Activated CD4-positive, CD25-positive, alpha-beta regulatory T cell treated with anti-CD3 and anti-CD28 coated beads, Interleukin-2, amount 50 U/mL, for 24 hours (primary cell): Measurements from ENCODE around the gene CPLX1.
"Not testable (repeated sequence)": the region's sequence is repeated elsewhere in the genome, so short reads cannot be mapped to it uniquely, and the experiment has no call there.

Experiments
- ATAC-seq, 2 donors: fragments of 150-1000 bp; cut with Tn5 transposase; one replicate each; pipeline ENCODE4 v1.10.0; 2021; ENCODE audit warnings: mild to moderate bottlenecking in 1 of 2, moderate library complexity in 1 of 2

The CPLX1 gene

DNA sequence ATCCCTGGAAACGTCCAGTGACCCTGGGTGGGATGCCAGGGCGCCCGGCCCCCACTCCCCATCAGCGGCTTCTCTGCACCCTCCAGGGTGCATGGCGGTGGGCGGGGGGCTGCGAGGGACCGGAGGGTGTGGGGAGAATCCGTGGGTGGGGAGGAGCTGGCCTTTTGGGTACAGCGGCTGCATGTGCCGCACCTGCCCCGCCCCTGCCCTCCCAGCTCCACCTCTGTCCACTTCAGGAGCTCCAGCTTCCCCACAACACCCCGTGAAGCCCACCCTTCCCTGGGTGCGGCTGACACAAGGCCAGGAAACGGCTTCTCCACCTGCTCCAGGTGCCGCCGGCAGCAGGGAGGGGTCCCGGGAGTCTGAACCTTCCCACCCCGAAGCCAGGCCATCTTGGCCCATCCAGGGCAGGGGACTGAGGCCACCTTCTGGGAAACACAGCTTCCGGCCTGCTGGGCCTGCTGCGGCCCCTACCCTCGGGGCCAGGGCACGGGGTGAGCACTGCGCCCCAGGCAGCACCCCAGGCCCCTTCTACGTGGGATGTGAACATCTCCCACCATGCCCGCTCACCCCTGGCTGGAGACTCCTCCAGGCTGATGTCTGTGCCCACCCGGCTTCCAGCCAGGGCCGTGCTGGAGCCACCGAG is 34.6 kb downstream of the CPLX1 start:
- no peak for ATAC-seq

DNA sequence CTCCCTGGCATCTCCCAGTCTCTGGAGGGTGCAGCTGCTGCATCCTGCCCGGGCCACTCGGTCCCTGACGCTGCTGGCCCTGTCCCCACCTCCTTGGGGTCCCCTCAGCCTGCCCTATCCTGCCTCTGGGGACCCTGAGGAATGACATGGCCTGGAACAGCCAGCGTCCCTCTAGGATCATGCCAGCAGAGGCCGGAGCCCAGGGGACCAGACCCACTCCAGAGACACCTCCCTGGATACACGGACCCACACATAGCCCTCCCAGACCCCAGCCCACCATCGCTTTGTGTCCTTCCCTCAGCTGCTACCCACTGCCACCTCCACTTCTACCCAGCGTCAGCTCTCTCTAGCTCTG is 35.5 kb downstream of the CPLX1 start:
- ATAC-seq, result no peak

DNA sequence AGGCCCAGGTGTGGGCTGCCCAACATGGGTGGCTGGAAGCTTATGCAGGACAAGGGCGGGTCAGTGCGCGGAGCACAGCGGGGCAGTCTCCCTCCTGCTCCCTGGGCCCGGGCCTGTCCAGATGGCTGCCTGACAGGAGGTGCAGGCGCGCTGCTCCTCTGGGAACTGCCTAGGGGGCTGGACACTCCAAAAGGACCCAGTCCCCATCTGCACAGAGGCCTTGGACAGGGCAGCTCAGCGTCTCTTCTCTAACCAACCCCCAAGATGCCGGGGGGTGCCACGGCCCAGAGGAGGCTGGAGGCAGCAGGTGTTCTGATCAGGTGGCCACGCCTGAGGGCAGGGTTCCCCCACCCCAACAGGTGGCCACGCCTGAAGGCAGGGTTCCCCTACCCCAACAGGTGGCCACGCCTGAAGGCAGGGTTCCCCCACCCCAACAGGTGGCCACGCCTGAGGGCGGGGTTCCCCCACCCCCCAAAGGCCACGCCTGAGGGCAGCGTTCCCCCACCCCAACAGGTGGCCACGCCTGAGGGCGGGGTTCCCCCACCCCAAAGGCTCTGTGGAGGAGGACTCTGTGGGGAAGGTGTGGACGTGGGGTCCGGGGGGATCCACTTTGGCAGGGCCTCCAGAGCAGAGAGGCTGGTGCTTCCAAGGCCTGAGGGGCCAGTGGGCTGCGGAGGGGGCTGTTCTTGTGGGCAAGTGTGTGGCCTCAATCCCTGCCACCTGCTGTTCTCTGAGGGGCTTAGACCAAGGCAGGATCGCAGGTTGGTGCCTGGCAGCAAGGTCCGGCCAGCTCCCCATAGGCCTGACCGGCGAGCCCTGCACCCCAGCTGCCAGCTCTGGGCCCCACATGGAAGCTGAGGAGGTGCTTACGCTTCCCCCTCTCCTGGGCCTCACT is 36.1 kb downstream of the CPLX1 start:
- no peak for ATAC-seq

DNA sequence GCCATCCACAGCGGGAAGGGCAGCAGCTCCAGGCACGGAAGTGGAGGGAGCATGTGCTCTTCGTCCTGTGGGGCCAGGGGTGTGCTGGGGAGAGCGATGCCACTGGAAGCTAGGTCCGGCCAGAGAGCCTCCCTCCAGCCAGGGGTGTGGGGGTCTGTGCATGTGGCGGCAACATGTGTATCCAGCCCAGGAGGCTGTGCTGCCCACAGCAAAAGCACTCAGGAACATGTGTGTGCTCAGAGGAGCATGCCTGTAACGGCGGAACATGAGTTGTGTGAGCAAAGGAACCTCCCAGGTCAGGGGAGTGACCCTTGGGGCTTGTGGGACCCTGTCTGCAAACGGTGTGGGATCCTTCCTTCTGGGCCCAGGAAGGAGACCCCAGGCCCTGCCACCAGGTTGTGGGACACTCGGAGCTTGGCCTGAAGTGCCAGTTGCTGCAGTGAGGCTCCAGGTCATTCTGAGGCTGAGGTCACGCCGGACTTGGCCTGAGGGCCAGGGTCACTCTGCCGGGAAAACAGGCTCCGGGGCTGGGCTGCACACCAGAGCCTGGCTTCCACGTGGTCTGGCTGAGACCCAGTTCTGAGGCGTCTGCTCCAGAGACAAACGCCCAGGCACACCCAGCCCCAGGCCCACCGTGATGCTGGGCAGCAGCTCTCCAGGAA is 37.2 kb downstream of the CPLX1 start:
- no peak for ATAC-seq

DNA sequence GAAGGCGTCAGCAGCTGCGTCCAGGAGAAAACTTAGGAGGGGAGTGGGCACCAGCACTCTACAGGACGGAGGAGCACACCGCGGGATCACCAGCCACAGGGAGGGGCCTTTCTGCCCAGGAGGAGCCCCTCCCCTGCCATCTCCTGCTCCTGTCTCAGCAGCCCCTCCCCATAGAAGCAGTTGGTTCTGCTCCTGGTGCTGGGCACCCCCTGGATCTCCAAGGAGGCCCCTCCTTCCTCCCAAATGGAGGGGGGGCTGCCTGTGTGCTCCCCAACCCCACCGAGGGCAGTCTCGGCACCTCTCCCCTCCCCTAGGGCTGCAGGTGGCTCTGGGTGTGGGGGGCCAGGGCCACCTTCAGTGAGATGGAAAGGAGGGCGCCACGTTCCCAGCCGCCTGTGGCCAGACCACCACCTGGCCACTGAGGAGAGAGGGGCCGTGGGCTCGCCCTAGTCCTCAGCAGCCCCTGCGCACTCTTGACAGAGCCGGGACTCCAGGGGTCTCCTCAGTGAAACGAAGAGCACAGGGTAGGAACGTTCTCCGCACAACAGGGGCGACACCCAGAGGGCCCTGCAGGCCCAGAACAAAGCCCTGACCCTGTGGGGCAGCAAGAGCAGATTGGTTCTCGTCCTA is 37.8 kb downstream of the CPLX1 start:
- ATAC-seq, result no peak

DNA sequence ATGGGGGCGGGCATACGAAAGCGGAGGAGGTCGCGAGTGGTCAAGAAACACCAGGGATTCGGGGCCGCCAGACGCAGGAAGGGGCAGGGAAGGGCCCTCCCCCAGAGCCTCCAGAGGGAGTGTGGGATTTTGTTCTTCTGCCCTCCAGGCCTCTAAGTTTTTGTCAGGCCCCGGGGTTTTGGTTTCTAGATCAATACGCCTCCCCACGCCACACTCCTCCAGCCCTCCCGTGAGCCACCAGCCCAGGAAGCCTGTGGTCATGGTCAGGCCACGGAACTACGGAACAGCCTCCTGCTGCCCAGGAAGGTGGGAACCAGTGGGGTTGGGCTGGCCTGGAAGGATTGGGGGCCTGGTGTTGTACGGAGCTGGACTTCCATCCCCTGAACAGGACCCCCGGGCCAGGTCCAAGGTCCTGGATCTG is 38.4 kb downstream of the CPLX1 start:
- ATAC-seq, result no peak

DNA sequence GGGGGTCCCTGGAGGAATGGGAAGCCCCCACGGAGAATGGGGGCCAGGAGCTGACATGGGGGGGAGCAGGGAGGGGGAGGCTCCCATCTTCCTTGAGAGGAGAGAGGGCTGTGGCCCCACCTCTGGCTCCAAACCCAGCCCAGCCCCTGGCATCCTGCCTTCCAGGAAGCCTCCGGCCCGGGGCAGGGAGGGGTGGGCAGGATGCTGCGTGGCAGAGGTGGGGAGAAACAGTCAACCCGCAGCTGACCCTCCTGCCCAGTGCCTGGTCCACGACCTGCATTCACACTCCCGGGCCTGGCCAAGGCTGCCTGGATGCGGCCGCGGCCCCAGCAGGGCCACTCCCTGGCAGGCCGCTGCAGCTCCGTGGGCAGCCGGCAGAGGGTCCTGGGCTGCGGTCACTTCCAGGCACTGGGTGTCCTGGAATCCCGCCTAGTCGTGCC is 39.0 kb downstream of the CPLX1 start:
- ATAC-seq, result no peak

DNA sequence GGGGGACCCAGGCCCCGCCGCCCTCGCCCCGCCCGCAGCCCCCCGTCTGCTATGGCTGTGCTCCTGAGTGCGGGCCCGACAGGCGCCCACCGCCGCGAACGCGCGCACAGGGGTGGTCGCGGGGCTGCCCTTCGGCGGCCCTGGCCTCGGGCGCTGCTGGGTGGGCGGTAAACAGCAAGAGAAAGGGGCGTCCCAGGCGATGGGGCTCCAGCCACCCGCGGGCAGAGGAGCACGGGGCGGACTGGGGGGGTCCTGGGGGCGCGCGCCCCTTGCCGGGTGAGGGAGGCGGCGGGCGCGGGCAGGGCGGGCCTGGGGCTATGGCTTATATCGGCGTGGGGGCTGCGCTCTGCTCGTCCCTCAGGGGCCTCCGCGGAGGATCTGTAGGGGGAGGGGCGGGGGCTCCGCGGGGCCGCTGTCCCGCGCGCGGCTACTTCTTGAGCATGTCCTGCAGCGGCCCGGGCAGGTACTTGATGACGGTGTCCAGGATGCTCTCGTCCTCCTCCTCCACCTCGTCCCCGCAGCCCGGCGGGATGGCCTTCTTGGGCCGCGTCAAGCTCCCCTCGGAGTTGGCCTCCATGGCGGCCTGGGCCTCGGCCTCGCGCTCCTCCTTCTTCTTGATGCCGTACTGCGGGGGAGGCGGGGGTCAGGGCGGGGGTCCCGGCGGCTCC is 39.7 kb downstream of the CPLX1 start:
- no peak for ATAC-seq

DNA sequence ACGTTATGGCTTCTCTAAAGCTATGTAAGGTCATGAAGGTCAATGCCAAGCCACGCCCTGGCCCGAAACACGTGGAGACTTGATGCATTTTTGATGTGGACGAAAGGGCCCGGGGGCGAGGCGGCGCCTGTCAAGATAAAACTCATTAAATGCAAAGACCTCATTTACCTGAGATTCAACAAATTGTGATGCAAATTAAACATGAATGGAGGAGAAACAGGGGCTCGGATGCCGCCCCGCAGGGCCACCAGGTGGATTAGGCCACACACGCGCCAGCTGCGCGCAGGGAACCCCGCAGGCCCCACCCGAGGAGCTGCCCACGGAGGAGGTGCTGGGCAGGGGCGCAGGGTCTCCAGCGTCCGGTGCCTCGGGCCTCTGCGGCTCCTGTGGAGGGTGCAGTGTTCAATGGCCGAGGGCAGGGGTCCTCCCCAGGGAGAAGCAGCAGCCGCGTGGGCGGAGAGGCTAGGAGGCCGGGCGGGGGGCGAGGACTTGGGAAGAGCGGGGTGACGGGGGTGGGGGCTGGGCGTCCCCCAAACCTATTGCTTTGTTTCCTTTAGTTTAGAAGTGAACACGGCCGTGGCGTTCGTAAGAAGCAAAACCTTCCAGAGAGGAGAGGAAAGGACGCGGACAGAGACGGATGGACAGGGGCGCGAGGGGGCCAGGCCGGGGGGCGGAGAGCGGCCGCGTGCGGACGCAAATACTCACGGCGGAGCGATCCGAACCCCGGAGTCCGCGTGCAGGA is 40.4 kb downstream of the CPLX1 start:
- ATAC-seq, result no peak

DNA sequence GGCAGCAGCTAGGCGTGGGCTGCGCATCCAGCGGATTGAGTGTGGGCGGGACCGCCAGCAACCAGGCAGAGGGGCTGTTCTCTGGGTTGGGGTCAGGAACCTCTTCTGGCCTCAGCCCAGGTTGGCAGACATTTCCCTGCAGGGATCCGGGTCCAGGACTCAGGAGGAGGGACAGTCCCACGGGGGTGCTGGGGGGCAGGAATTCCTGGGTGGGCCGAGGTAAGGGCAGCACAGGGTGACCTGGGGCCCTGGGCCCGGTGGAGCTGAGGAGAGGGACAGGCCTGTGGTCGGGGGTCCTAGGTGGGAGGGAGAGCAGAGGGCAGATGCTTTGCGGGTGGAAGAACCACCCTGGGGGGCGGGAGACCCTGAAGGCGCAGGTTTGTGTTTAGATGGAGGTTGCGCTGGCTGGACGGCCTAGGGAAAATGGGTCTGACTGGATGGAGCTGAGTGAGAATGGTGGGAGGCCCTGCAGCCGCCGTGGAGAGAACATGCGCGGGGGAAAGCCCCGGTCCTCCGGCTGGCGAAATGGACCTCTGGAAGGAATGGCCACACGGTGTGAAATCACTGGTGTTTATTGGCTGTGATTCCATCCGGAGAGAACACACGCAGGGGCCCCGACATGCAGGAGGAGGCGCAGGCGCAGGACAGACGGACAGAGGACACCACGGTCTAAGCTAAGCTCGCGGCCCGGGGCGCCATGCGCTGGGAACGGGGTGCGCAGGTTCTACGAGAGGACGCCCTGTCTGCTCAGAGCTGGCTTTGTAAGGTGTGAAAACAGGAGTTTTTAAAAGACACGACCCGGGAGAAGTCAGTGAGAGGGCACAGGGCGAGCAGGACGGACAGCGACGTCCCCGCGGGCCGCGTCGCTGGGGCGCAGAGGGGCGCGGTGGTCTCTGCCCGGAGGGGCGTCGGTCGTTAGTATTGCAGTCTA is 41.3 kb downstream of the CPLX1 start:
- no peak for ATAC-seq

DNA sequence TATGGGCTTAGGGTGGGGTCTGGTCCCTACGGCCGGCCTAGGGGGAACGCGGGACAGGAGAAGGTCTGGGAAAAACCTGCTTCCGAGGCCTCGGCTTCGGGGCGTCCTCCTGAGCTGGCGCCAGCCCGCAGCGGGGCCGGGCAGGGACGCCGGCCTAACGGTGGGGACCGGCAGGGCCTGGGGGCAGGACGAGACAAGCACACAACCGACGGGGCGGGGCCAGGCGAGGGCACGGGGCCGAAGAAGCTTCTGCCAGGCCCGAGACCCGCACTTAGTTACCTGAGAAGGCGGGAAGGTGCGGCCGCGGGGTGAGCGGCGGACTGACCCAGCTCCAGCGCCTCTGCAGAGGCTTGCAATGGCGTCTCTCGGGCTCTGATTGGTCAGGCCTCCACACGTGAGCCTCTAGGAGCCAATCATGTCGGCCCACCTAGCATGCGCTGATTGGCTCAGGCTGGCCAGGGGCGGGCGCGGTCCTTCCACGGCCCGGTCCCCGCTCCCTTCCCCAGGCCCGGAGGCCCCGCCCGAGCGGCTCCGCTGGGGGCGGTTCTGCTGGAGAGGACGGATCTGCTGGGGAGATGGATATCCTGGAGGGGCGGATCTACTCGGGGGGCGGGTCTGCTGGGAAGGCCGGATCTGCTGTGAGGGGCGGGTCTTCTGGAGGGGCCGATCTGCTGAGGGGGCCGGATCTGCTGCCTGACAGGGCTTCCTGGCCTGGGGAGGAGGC is 44.3 kb downstream of the CPLX1 start:
- peak; percentile 95 to 97 for ATAC-seq

DNA sequence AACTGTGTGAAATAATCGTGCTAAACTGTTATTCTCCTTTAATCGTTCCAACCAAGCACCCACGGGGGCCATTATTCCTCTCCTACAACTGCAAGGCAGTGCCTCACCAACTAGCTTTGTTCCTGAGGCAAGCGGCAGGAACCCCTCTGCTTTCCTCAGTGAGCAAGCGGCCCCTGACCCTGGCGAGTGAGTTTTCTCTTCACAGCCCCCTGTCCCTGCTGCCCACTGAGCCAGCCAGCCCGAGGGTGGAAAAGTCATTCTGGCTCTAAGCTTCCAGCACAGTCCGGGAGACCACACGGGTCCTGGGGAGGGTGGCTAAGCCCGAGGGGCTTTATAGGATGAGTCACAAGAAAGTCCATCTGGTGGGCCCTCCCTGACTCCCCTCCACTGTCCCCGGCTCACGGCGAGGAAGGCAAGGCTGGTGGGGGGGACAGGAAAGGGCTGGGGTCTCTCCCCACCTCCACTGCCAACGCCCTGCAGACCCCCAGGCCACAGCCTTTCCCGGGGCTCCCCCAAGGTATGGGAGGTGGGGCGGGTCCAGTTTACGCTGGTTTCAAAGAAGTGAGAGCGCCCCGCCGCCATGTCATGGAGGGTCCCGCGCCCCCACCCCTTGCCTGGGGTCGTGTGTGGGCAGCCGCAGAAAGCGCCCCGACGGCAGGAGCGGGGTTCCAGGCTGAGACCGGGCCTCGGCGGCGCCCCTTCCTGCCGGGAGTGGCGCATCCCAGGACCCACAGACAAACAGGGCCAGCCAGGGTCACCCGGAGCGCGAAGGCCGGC is 45.0 kb downstream of the CPLX1 start:
- ATAC-seq, result no peak

DNA sequence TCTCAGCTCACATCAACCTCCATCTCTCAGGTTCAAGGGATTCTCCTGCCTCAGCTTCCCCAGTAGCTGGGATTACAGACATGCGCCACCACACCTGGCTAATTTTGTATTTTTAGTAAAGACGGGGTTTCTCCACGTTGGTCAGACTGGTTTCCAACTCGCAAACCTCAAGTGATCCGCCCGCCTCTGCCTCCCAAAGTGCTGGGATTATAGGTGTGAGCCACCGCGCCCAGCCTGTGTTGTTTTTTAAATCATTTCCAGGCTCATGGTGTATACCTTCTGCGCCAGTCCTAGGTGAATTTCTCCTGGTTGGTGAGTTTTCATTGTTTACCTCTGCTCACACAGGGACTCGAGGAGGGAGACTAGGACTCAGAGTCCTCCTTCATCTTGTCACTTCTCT is 45.7 kb downstream of the CPLX1 start:
- not testable (repeated sequence) for ATAC-seq

DNA sequence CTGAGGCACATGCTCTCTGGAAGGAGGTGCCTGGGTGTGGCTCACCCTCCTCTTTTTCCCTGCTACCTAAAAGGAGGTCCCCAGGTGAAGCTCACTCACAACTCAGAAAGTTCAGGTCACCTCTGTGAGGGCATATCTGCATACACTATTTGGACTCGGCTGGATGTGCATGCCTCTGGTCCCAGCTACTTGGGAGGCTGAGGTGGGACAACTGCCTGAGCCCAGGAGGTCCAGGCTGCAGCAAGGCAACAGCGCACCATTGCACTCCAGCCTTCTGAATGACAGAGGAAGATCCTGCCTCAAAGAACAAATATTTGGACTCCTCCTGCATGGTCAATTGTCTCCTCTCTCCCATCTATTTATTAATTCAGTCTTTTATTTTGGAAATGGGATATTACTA is 46.4 kb downstream of the CPLX1 start:
- no peak for ATAC-seq

DNA sequence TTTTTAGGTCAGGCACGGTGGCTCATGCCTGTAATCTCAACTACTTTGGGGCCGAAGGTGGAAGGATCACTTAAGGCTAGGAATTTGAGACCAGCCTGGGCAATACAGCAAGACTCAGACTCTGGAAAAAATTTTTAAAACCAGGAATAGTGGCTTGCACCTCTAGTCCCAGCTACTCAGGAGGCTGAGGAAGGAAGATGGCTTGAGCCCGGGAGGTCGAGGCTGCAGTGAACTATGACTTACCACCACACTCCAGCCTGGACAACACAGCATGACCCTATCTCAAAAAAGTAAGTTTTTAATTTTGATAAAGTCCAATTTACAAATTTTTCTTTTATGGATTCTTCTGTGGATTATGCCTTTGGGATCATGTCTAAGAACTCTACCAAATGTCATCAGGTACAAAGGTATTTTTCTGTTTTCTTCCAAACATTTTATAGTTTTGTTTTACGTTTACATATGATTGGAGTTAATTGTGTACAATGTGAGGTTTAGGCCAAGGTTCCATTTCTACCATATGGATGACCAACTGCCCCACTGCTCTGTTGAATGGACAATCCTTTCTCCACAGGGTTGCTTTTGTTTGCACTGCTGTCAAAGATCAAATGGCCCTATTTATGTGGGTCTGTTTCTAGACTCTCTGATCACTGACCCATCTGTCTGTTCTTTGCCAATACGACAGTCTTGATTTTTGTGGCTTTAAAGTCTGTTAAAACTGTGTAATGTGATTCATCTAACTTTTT is 48.2 kb downstream of the CPLX1 start:
- ATAC-seq, result no peak

DNA sequence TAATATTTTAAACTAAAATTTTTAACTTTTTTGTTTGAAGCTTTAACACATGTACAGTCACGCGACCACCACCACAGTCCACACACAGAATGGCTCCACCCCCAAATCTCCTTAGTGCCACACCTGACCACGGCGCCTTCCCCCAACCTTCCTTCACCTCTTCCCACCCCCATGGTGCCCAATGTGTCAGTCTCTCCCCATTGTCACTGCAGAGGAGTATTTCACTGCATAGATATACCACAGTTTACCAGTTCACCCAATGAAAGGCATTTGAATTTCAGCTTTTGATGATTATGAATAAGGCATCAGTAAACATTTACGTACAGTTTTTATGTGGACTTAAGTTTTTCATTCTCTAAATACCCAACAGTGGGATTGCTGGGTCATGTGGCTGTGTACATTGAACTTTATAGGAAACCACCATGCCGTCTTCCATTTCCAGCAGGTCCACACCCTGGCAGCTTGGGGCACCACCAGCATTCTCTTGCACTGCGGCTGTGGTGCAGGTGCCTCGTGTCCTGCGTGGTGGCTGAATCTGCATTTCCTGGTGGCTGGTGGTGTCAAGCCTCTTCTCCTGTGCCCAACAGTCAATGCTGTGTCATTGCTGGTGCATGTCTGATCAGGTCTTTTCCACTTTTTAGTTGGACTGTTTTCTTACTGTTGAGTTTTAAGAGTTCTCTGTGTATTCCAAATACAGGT is 49.0 kb downstream of the CPLX1 start:
- no peak for ATAC-seq

DNA sequence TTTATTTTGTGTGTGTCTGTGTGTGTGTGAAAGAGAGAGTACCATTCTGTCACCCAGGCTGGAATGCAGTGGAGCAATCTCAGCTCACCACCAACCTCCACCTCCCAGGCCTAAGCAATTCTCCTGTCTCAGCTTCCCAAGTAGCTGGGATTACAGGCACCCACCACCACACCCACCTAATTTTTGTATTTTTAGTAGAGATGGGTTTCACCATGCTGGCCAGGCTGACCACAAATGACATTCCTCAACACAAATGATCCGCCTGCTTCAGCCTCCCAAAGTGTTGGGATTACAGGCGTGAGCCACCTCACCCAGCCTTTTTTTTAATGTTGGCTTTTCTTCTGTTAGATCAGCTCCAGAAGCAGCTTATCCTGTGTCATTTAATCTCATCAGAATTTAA is 50.4 kb downstream of the CPLX1 start:
- ATAC-seq, result not testable (repeated sequence)
